Measurements from ENCODE around the gene RFC2.

RFC2 gene

GRCh38 chr7:74294191-74294998 is 40.2 kb upstream of the RFC2 start:
- H3K27ac ChIP-seq = peak overlapping the region; percentile 24 to 53
- no peaks in the 10 kb centered on the region for H3K9me3 ChIP-seq
- peaks cover 0 to 40% (median 25%) of the 10 kb centered on the region in 4 donors for H3K4me1 ChIP-seq
- H3K36me3 ChIP-seq = no peaks in the 10 kb centered on the region
- no peaks in the 10 kb centered on the region for H3K27me3 ChIP-seq
- DNase-seq = no peak
- intact Hi-C loops (cut with DNase I; ENCODE audit: low total_unique reads) = no loop called here
- no peak for TF ChIP-seq CTCF (IDR thresholded peaks at IDR 0.05)
- no peak overlapping the region for H3K4me3 ChIP-seq

- TF ChIP-seq CTCF (IDR thresholded peaks at IDR 0.05) = no peak
- DNase-seq = no peak
- no peaks in the 10 kb centered on the region for H3K9me3 ChIP-seq
- H3K36me3 ChIP-seq = no peaks in the 10 kb centered on the region
- peaks cover 0 to 40% (median 27%) of the 10 kb centered on the region in 4 donors for H3K4me1 ChIP-seq
- intact Hi-C loops (cut with DNase I; ENCODE audit: low total_unique reads) = no loop called here
- H3K27ac ChIP-seq = peak overlapping the region in 1 of 2 donors; percentile 53
- H3K27me3 ChIP-seq = no peaks in the 10 kb centered on the region
- no peak overlapping the region for H3K4me3 ChIP-seq
Observed at GRCh38 chr7:74293577-74293908, 39.3 kb upstream of the RFC2 start.

- Histone ChIP-seq H3K27me3 (no peaks in the 10 kb centered on the region), H3K9me3 (no peaks in the 10 kb centered on the region), H3K4me3 (no peak overlapping the region), H3K4me1 (peaks cover 0 to 45% (median 29%) of the 10 kb centered on the region in 4 donors), H3K27ac (no peak overlapping the region), H3K36me3 (no peaks in the 10 kb centered on the region)
- no peak for TF ChIP-seq CTCF (IDR thresholded peaks at IDR 0.05)
- intact Hi-C loops (cut with DNase I; ENCODE audit: low total_unique reads) = no loop called here
- no peak for DNase-seq
Observed at GRCh38 chr7:74292757-74293576, 38.8 kb upstream of the RFC2 start.

- H3K4me3 ChIP-seq = no peak overlapping the region
- no peaks in the 10 kb centered on the region for H3K9me3 ChIP-seq
- peaks cover 0 to 46% (median 30%) of the 10 kb centered on the region in 4 donors for H3K4me1 ChIP-seq
- no peak for DNase-seq
- TF ChIP-seq CTCF (IDR thresholded peaks at IDR 0.05) = no peak
- no peaks in the 10 kb centered on the region for H3K27me3 ChIP-seq
- H3K27ac ChIP-seq = no peak overlapping the region
- intact Hi-C loops (cut with DNase I; ENCODE audit: low total_unique reads) = no loop called here
- no peaks in the 10 kb centered on the region for H3K36me3 ChIP-seq
Observed at GRCh38 chr7:74291535-74291934, 37.3 kb upstream of the RFC2 start.

- intact Hi-C loops (cut with DNase I; ENCODE audit: low total_unique reads) = no loop called here
- Histone ChIP-seq H3K36me3 (no peaks in the 10 kb centered on the region), H3K4me1 (peaks cover 0 to 46% (median 30%) of the 10 kb centered on the region in 4 donors), H3K27ac (peak overlapping the region; percentile 75 to 81), H3K27me3 (no peaks in the 10 kb centered on the region), H3K4me3 (peak overlapping the region in 1 of 2 donors; percentile 93), H3K9me3 (no peaks in the 10 kb centered on the region)
- DNase-seq = no peak
- no peak for TF ChIP-seq CTCF (IDR thresholded peaks at IDR 0.05)
Observed at GRCh38 chr7:74290981-74291441, 36.8 kb upstream of the RFC2 start.
